Inflammatory macrophage treated with lipopolysaccharide for 1 hour (primary cell): ENCODE measurements around the gene STK11.
A peak's percentile ranks its signal among the peaks of the same experiment; 100 is the strongest.

Experiments used
- DNase-seq, 2 donors: peaks; one replicate each; pipeline ENCODE4 v3.0.0-alpha.2; 2020 to 2022

The STK11 gene

GRCh38 chr19:1275260-1275975 lies 69.8 kb downstream of the STK11 start, which contains the start of gene FAM174C:
FAM174C (plus strand) TSS chr19:1275530; CDS start chr19:1275550, 20 bp downstream.
- DNase-seq: peak; percentile 94 to 95

GRCh38 chr19:1275976-1276627 lies 70.5 kb downstream of the STK11 start:
- DNase-seq: no peak

- DNase-seq: no peak
Measured at GRCh38 chr19:1276628-1277022, 71.0 kb downstream of the STK11 start.

GRCh38 chr19:1277061-1277460 lies 71.5 kb downstream of the STK11 start:
- no peak for DNase-seq
